Body of pancreas (tissue), 4 donors: Measurements from ENCODE around the gene EN1.

ENCODE experiments used
- CTCF ChIP-seq, 7 experiments: fragments of 450-650 bp in 4 of 7; fragments of 200-600 bp in 3 of 7; sonication (generic) in 3 of 7; IDR thresholded peaks; one replicate each; pipeline ENCODE4 v1.5.1; 2016 to 2019; ENCODE audit warnings: antibody characterized with exemption in 7 of 7
- POLR2A ChIP-seq, 3 donors: fragments of 450-650 bp; IDR thresholded peaks; one replicate each; pipeline ENCODE4 v1.6.1; 2016; ENCODE audit warnings: antibody characterized with exemption in 3 of 3, mild to moderate bottlenecking in 2 of 3

GRCh38 chr2:118826093-118826492 is 21.4 kb downstream of the EN1 start:
- TF ChIP-seq CTCF (IDR thresholded peaks at IDR 0.05) = no peak
- TF ChIP-seq POLR2A (IDR thresholded peaks at IDR 0.05) = no peak
